ENCODE measurements around the gene PRKCE.
"Not testable (repeated sequence)": the region's sequence is repeated elsewhere in the genome, so short reads cannot be mapped to it uniquely, and the experiment has no call there.

PRKCE gene

GRCh38 chr2:45843136-45843535, 191.7 kb downstream of the PRKCE start:
- DNase-seq: no peak

GRCh38 chr2:45844796-45845457, 193.5 kb downstream of the PRKCE start:
- DNase-seq: no peak

- DNase-seq: no peak
These were observed 194.1 kb downstream of the PRKCE start for GRCh38 chr2:45845566-45845965.

GRCh38 chr2:45849491-45850283, 198.2 kb downstream of the PRKCE start:
- DNase-seq: no peak

GRCh38 chr2:45850558-45850957, 199.1 kb downstream of the PRKCE start:
- DNase-seq: no peak

- DNase-seq: peak in 1 of 3 experiments; percentile 44
These were observed 199.6 kb downstream of the PRKCE start for GRCh38 chr2:45851111-45851510.

- DNase-seq: peak in 2 of 3 experiments; percentile 47 to 74
These were observed 200.3 kb downstream of the PRKCE start for GRCh38 chr2:45851576-45852304.

GRCh38 chr2:45852450-45853150, 201.1 kb downstream of the PRKCE start:
- peak in 1 of 3 experiments; percentile 6 for DNase-seq

- DNase-seq: no peak
These were observed 203.9 kb downstream of the PRKCE start for GRCh38 chr2:45855374-45855773.

- no peak for DNase-seq
These were observed 205.2 kb downstream of the PRKCE start for GRCh38 chr2:45856391-45857274.

- DNase-seq: no peak
These were observed 205.8 kb downstream of the PRKCE start for GRCh38 chr2:45857275-45857609.

- DNase-seq: peak; percentile 54 to 92 (median 70)
These were observed 206.5 kb downstream of the PRKCE start for GRCh38 chr2:45857867-45858520.

GRCh38 chr2:45858872-45859271, 207.4 kb downstream of the PRKCE start:
- not testable (repeated sequence) for DNase-seq

- DNase-seq: no peak
These were observed 208.2 kb downstream of the PRKCE start for GRCh38 chr2:45859682-45860081.

GRCh38 chr2:45860136-45861121, 209.0 kb downstream of the PRKCE start:
- DNase-seq: peak; percentile 26 to 61 (median 37)

- no peak for DNase-seq
These were observed 211.4 kb downstream of the PRKCE start for GRCh38 chr2:45862843-45863242.

- DNase-seq: no peak
These were observed 212.6 kb downstream of the PRKCE start for GRCh38 chr2:45864121-45864520.

- no peak for DNase-seq
These were observed 215.9 kb downstream of the PRKCE start for GRCh38 chr2:45867349-45867748.

- no peak for DNase-seq
These were observed 216.3 kb downstream of the PRKCE start for GRCh38 chr2:45867800-45868199.

- no peak for DNase-seq
These were observed 217.7 kb downstream of the PRKCE start for GRCh38 chr2:45869165-45869501.
